Cardiac fibroblast (primary cell): ENCODE data around the gene CCNL1.
A peak's percentile ranks its signal among the peaks of the same experiment; 100 is the strongest.

ENCODE experiments used
- DNase-seq, 2 donors: peaks; one replicate each; pipeline versions ENCODE4 v3.0.0 to v3.0.0-alpha.2; 2010; ENCODE audit warnings: low read depth in 2 of 2
- H3K4me3 ChIP-seq, 2 donors: replicated peaks in 1 of 2; 1 replicate in 1 of 2; 2 replicates in 1 of 2; pipeline ENCODE4 v1.5.1; 2011; ENCODE audit warnings: low read depth in 2 of 2, low read length in 2 of 2, mild to moderate bottlenecking in 2 of 2, moderate library complexity in 1 of 2
- TF ChIP-seq, protein P1 (sequence below): IDR thresholded peaks from one replicate; pipeline ENCODE4 v1.5.1; 2011; ENCODE audit warnings: low read depth, mild to moderate bottlenecking, low read length, inconsistent platforms

CCNL1 gene

DNA sequence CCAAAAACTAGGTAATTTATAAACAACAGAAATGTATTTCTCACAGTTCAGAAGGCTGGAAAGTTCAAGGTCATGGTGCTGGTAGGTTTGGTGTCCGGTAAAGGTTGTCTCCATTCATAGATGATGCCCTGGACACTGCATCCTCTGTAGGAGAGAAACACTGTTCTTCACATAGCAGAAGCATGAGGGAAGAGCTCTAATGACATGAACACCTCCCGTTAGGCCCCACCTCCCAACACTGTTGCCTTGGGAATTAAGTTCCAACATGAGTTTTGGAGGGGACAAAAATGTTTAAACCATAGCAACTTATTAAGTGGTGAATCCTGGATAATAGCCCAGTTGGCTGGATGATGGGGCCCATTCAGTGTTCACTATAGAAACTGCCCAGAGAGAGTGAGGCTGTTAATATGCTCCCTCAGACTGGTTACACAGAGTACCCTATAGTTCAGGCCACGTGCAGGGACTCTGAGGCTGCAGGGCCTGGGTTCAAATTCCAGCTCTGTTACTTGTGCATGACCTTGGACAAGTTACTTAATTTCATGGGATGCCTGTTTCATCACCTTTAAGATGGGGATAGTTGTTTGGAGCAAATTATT lies 37.0 kb downstream of the CCNL1 start:
- no peak for DNase-seq

GRCh38 chr3:157122116-157122515 lies 37.8 kb downstream of the CCNL1 start:
- TF ChIP-seq, protein P1, sequence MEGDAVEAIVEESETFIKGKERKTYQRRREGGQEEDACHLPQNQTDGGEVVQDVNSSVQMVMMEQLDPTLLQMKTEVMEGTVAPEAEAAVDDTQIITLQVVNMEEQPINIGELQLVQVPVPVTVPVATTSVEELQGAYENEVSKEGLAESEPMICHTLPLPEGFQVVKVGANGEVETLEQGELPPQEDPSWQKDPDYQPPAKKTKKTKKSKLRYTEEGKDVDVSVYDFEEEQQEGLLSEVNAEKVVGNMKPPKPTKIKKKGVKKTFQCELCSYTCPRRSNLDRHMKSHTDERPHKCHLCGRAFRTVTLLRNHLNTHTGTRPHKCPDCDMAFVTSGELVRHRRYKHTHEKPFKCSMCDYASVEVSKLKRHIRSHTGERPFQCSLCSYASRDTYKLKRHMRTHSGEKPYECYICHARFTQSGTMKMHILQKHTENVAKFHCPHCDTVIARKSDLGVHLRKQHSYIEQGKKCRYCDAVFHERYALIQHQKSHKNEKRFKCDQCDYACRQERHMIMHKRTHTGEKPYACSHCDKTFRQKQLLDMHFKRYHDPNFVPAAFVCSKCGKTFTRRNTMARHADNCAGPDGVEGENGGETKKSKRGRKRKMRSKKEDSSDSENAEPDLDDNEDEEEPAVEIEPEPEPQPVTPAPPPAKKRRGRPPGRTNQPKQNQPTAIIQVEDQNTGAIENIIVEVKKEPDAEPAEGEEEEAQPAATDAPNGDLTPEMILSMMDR: no peak
- H3K4me3 ChIP-seq: no peak overlapping the region
- DNase-seq: peak; percentile 88 to 91

More for the DNA sequence above, 37.0 kb downstream of the CCNL1 start:
- TF ChIP-seq, protein P1: no peak
- no peak overlapping the region for H3K4me3 ChIP-seq

GRCh38 chr3:157121522-157121921 lies 38.4 kb downstream of the CCNL1 start:
- DNase-seq: no peak
- no peak overlapping the region for H3K4me3 ChIP-seq
- TF ChIP-seq, protein P1: no peak

GRCh38 chr3:157120071-157120892 lies 39.7 kb downstream of the CCNL1 start:
- DNase-seq: no peak
- TF ChIP-seq, protein P1: no peak
- no peak overlapping the region for H3K4me3 ChIP-seq

DNA sequence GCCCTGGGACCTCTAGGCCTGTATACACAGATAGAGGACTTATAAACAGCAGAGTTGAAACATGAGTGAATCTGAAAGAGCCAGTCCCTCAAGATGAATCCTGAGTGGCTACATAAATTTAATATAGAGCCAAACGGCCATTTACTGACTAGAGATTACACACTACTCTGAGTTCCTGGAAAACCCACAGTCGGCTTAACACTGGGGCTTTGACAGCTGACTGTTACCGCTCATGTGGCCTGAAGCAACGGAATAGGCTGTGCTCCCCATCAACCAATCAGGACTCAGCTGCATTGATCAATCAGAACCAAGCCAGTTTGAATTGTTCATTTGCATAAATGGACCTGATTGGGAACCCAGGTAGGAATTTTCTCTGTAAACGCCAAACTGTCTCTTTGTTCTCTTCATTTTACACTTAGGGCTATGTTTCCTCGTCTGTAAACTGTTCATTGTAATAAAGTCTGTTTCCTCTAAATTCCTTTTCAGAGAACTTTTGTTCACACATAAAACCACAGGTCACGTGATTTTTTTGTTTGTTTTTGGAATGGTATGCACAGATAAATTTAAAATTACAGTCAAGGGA lies 40.5 kb downstream of the CCNL1 start:
- TF ChIP-seq, protein P1: no peak
- H3K4me3 ChIP-seq: no peak overlapping the region
- no peak for DNase-seq

DNA sequence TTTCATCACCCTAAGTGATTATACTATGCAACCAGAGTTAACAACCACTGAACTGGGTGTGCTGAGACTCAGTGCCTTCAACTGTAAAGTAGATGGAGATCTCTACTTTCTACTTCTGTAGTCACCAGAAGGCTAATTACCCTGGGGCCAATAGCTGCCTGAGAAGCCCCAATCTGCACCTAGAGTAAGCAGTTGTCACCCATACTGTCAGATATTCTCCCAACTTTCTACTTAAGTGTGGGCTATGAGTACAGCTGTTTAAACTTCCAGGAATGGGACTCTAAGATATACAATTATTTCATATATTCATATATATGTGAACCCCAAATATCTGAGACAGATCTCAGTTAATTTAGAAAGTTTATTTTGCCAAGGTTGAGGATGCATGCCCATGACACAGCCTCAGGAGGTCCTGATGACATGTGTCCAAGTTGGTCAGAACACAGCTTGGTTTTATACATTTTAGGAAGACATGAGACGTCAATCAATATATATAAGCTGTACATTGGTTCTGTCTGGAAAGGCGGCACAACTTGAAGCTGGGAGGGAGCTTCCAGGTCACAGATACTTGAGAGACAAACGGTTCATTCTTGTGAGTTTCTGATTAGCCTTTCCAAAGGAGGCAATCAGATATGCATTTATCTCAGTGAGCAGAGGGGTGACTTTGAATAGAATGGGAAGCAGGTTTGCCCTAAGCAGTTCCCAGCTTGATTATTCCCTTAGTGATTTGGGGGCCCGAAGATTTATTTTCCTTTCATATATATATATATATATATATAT lies 41.9 kb downstream of the CCNL1 start:
- no peak for DNase-seq
- no peak overlapping the region for H3K4me3 ChIP-seq
- TF ChIP-seq, protein P1: no peak
